Measurements from ENCODE around the gene CFDP1.

Gene CFDP1

DNA sequence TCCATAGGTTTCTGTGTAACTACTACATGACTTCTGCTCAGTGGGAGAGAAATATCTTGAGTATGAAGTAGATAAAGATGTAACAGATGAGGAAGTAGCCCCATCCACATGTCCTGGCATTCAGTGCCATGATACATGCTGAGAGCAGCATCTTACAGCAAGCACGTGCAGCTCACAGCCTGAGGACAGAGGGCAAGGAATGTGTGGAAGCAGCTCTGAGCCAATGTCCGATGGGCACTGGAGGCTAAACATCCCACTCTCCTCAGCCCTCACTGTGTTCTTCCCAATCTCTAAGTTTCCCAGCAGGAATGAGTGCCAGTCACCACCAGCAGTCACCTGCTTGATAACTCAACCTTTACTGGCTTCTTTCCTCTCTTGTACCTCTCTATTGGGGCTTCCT is 40.4 kb downstream of the CFDP1 start:
- Histone ChIP-seq H3K27ac (ENCODE audit: extremely low read depth, low read depth, low read length) (no peak overlapping the region), H3K9me3 (ENCODE audit: control insufficient read depth, insufficient read depth, low read depth, low read length) (no peaks in the 10 kb centered on the region), H3K4me1 (ENCODE audit: control insufficient read depth, insufficient read depth, low read length) (no peaks in the 10 kb centered on the region), H3K4me3 (ENCODE audit: low read depth, low read length) (no peak overlapping the region), H3K36me3 (ENCODE audit: control insufficient read depth in 2 of 2, insufficient read depth in 1 of 2, low read length in 2 of 2) (peaks cover 8 to 55% of the 10 kb centered on the region in 2 experiments)
- no peak for TF ChIP-seq ZNF398 (tag by site-specific recombination; IDR thresholded peaks at IDR 0.05)
- no peak for TF ChIP-seq ZBTB21 (tag by site-specific recombination; IDR thresholded peaks at IDR 0.05)
- no peak for TF ChIP-seq ZNF792 (tag by site-specific recombination; IDR thresholded peaks at IDR 0.05)
- no peak for TF ChIP-seq ZNF140 (tag by site-specific recombination; IDR thresholded peaks at IDR 0.05)
- ChIA-PET POLR2A (interaction anchor here (0.7 kb wide), 1 partner anchor 65 kb away, joined by 4 read pairs; no protein-coding TSS in a partner anchor), CTCF (interaction anchor here (0.6 to 2.8 kb wide), 4 partner anchors 160 to 1118 kb away, joined by 3 to 14 read pairs (median 4); no protein-coding TSS in a partner anchor)

- Histone ChIP-seq H3K9me3 (ENCODE audit: control insufficient read depth, insufficient read depth, low read depth, low read length) (no peaks in the 10 kb centered on the region), H3K27ac (ENCODE audit: extremely low read depth, low read depth, low read length) (no peak overlapping the region), H3K4me1 (ENCODE audit: control insufficient read depth, insufficient read depth, low read length) (no peaks in the 10 kb centered on the region), H3K4me3 (ENCODE audit: low read depth, low read length) (no peak overlapping the region), H3K36me3 (ENCODE audit: control insufficient read depth in 2 of 2, insufficient read depth in 1 of 2, low read length in 2 of 2) (peaks cover 8 to 56% of the 10 kb centered on the region in 2 experiments)
- CTCF ChIA-PET = interaction anchor here (0.9 to 3.1 kb wide), 5 partner anchors 11 to 192 kb away, joined by 3 to 18 read pairs (median 6); no protein-coding TSS in a partner anchor
- POLR2A ChIA-PET = no interaction called here
- TF ChIP-seq ZBTB44 (tag by site-specific recombination; IDR thresholded peaks at IDR 0.05) = no peak
- TF ChIP-seq, protein P1, sequence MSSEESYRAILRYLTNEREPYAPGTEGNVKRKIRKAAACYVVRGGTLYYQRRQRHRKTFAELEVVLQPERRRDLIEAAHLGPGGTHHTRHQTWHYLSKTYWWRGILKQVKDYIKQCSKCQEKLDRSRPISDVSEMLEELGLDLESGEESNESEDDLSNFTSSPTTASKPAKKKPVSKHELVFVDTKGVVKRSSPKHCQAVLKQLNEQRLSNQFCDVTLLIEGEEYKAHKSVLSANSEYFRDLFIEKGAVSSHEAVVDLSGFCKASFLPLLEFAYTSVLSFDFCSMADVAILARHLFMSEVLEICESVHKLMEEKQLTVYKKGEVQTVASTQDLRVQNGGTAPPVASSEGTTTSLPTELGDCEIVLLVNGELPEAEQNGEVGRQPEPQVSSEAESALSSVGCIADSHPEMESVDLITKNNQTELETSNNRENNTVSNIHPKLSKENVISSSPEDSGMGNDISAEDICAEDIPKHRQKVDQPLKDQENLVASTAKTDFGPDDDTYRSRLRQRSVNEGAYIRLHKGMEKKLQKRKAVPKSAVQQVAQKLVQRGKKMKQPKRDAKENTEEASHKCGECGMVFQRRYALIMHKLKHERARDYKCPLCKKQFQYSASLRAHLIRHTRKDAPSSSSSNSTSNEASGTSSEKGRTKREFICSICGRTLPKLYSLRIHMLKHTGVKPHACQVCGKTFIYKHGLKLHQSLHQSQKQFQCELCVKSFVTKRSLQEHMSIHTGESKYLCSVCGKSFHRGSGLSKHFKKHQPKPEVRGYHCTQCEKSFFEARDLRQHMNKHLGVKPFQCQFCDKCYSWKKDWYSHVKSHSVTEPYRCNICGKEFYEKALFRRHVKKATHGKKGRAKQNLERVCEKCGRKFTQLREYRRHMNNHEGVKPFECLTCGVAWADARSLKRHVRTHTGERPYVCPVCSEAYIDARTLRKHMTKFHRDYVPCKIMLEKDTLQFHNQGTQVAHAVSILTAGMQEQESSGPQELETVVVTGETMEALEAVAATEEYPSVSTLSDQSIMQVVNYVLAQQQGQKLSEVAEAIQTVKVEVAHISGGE (tag by site-specific recombination; conservative IDR thresholded peaks at IDR 0.05; ENCODE audit: low read depth) = no peak
- no peak for TF ChIP-seq SP7 (tag by site-specific recombination; IDR thresholded peaks at IDR 0.05)
- no peak for TF ChIP-seq SCRT2 (tag by site-specific recombination; IDR thresholded peaks at IDR 0.05)
- no peak for TF ChIP-seq ZNF785 (tag by site-specific recombination; IDR thresholded peaks at IDR 0.05)
- TF ChIP-seq ZNF621 (tag by site-specific recombination; IDR thresholded peaks at IDR 0.05) = no peak
These were observed 42.2 kb downstream of the CFDP1 start for GRCh38 chr16:75390926-75391653.

GRCh38 chr16:75389096-75389690 is 44.1 kb downstream of the CFDP1 start:
- CTCF ChIA-PET = interaction anchor here (0.7 to 3.1 kb wide), 4 partner anchors 13 to 190 kb away, joined by 3 to 18 read pairs (median 4); no protein-coding TSS in a partner anchor
- Histone ChIP-seq H3K4me3 (ENCODE audit: low read depth, low read length) (no peak overlapping the region), H3K36me3 (ENCODE audit: control insufficient read depth in 2 of 2, insufficient read depth in 1 of 2, low read length in 2 of 2) (peaks cover 8 to 49% of the 10 kb centered on the region in 2 experiments), H3K27ac (ENCODE audit: extremely low read depth, low read depth, low read length) (no peak overlapping the region), H3K9me3 (ENCODE audit: control insufficient read depth, insufficient read depth, low read depth, low read length) (no peaks in the 10 kb centered on the region), H3K4me1 (ENCODE audit: control insufficient read depth, insufficient read depth, low read length) (no peaks in the 10 kb centered on the region)
- POLR2A ChIA-PET = no interaction called here
- TF ChIP-seq PRDM10 (tag by site-specific recombination; IDR thresholded peaks at IDR 0.05) = no peak
- TF ChIP-seq ZEB2 (tag by site-specific recombination; IDR thresholded peaks at IDR 0.05) = no peak
- no peak for TF ChIP-seq ZBTB26 (tag by site-specific recombination; optimal IDR thresholded peaks at IDR 0.05)
- TF ChIP-seq IKZF3 (tag by site-specific recombination; IDR thresholded peaks at IDR 0.05) = no peak
- no peak for TF ChIP-seq ZNF768 (tag by site-specific recombination; IDR thresholded peaks at IDR 0.05)
- no peak for TF ChIP-seq ZNF610 (tag by site-specific recombination; IDR thresholded peaks at IDR 0.05; ENCODE audit: borderline replicate concordance)
- TF ChIP-seq ZNF302 (tag by site-specific recombination; IDR thresholded peaks at IDR 0.05; ENCODE audit: low read depth) = no peak
- TF ChIP-seq GLIS1 (tag by site-specific recombination; IDR thresholded peaks at IDR 0.05) = no peak
